Fibroblast of the aortic adventitia (primary cell): Measurements from ENCODE around the gene SH2D7. TPM values are rescaled to one million over a fixed set of nuclear protein-coding genes. Genes with fewer than 3 reads are reported as not detected.

Experiments
- DNase-seq: peaks from one replicate; pipeline ENCODE4 v3.0.0-alpha.2; 2010; ENCODE audit warnings: low read depth
- H3K4me3 ChIP-seq: 2 replicates; pipeline ENCODE4 v1.5.1; 2011; ENCODE audit warnings: low read depth, mild to moderate bottlenecking, control low read depth, low read length, moderate library complexity
- total RNA-seq: library from RNA; depleted of rRNA; stranded (reverse); fragments of >200 nt; gene quantifications from 2 replicates; pipeline ENCODE4 v1.2.3, GENCODE V29; 2012; ENCODE audit warnings: low replicate concordance
- TF ChIP-seq, protein P1 (sequence below): IDR thresholded peaks from 2 replicates; pipeline ENCODE4 v1.5.1; 2011; ENCODE audit warnings: mild to moderate bottlenecking, low read length, control low read depth, inconsistent platforms; ENCODE audit not compliant: insufficient read depth

SH2D7 gene
- total RNA-seq, 1 donor = not detected

DNA sequence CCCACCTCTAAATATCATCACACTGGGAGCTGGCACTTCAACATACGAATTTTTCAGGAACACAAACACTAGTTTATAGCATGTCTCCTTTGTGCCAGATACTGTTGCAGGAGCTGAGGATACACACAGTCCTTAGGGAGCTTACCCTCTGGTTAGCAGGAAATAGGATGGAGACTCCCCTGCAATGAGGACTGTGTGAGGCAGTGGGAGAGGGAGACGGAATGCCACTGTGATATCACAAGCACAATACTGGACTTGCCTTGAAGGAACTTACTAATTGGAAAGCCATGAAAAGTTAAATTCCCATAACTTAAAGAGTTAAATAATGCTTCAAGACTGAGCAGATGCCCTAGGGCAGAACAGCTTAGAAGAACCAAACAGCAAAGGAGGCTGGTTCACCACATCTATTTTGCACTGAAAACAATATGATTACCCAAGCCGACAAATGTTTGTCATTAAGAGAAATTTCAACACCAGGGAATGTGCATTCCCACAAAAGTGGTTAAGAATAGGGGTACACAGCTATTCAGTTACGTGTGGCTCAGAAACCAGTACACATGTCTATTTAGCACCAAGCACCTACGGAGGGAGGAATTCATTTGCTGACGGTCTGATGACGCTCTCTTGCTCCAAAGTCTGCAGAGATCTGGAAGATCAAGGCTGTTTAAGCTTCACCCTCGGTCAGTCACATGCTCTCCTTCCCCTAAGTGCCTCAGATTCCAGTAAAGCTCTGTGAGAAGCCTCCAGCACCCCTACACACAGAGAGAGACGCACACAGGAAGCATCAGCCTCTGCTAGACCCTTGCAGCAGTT is 20.1 kb upstream of the SH2D7 start:
- TF ChIP-seq, protein P1, sequence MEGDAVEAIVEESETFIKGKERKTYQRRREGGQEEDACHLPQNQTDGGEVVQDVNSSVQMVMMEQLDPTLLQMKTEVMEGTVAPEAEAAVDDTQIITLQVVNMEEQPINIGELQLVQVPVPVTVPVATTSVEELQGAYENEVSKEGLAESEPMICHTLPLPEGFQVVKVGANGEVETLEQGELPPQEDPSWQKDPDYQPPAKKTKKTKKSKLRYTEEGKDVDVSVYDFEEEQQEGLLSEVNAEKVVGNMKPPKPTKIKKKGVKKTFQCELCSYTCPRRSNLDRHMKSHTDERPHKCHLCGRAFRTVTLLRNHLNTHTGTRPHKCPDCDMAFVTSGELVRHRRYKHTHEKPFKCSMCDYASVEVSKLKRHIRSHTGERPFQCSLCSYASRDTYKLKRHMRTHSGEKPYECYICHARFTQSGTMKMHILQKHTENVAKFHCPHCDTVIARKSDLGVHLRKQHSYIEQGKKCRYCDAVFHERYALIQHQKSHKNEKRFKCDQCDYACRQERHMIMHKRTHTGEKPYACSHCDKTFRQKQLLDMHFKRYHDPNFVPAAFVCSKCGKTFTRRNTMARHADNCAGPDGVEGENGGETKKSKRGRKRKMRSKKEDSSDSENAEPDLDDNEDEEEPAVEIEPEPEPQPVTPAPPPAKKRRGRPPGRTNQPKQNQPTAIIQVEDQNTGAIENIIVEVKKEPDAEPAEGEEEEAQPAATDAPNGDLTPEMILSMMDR = no peak
- DNase-seq = peak; percentile 89

DNA sequence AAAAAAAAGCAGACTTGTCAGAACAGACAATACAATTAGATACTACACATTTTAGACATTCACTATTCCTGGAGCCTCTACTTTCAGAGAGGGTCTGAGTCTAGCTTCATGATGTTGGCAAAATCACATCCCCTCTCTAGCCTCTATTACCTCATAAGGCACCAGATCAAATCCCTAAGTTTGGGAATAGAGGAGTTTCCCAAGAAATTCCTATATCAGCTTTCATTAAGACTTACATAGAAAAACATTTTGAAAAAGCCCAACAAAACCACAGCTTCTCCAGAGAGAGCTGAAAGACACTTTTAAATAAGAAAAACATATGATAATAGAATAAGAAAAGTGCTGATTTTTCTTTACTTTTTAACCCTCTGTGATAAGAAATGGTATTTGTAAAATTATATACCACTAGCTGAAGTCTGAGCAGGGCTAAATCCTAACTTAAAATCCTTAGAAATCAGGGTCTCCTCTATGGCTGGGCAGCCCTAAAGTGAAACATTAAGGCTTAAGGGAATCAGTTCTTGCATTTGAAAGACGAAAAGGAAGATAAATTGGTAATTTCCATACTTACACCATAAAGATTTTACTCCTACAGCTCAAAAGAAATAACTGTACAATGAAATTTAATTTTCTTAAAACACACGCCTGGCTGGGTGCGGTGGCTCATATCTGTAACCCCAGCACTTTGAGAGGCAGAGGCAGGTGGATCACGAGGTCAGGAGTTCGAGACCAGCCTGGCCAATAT is 19.1 kb upstream of the SH2D7 start:
- peak; percentile 50 for DNase-seq
- no peak overlapping the region for H3K4me3 ChIP-seq
- TF ChIP-seq, protein P1 = no peak

More for the DNA sequence above, 20.1 kb upstream of the SH2D7 start:
- H3K4me3 ChIP-seq = peak overlapping the region; percentile 23

GRCh38 chr15:78075490-78076230 is 16.7 kb upstream of the SH2D7 start:
- TF ChIP-seq, protein P1 = no peak
- peak overlapping the region; percentile 91 for H3K4me3 ChIP-seq
- peak; percentile 93 for DNase-seq

DNA sequence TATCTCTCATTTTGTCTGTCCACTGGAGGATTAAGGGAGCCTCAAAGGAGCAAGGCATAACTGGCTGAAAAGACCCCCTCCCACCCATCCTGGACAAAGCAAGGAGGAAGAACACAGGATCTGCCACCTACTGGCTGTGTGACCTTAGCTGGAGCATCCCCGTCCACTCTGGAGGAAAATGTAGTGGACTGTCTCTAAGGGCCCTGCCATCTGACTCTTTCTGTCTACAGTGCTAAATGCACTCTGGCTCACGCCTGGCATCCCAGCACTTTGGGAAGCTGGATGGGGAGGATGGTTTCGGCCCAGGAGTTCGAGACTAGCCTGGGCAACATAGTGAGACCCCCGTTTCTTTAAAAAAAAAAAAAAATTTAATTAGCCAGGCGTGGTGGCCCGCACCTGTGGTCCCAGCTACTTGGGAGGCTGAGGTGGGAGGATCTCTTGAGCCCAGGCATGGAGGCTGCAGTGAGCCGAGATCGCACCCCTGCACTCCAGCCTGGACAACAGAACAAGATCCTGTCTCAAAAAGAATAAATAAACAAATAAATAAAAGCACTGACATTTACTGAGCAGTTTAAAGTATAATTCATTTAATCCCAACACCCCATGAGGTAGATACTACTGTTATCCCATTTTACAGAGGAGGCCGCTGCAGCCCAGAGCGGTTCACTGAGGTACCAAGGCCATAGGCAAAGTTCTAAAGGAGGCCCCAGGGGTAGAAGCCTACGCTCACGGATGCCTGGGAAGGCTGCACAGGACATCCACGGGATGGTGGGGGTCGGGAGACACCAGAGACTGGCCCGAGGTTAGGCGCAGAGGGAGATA is 15.9 kb upstream of the SH2D7 start:
- TF ChIP-seq, protein P1 = peak; percentile 24
- H3K4me3 ChIP-seq = peak overlapping the region; percentile 91
- DNase-seq = no peak

DNA sequence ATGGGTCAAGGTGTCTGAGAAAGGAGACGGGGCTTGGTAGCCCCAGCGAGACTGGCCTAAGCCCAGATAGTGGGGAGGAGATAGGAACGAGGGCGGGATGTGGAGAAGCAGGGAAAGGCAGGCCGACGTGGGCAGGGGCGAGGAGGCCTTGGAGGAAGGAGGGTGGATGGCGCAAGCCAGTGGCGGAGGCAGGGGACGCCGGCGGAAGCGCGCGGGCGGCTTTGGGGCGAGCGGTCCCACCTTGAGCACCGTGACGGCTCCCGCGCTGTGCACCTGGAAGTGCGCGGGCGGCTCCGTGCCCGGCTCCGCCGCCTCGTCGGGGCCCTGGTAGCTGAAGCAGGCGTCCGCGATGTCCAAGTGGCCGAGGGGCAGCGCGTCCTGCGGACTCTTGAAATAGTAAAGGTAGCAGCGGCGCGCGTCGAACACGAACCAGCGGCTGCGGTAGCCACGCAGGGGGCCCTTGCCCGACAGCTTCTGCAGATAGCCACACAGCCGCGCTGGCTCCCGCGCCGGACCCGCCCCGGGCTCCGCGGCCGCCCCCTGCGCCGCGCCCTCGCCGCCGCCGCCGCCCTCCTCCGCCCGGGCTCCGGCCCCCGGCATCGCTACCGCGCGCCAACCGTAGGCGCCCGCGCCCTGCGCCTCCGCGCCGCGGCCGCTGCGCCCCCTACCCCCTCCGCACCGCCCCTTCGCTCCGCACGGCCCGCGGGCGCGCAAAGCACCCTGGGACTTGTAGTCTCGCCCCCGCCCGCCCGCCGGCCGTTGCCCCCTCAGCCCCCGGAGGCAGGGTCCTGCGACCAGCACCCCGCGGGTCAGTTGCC is 15.1 kb upstream of the SH2D7 start, which contains the start of gene TBC1D2B:
TSS of gene TBC1D2B (minus strand) at position 659 of the 818 bp plus-strand sequence. CDS start at position 600, 59 bp downstream.
- TF ChIP-seq, protein P1 = no peak
- DNase-seq = peak; percentile 55
- peak within 1 kb of the TSS; percentile 91 for H3K4me3 ChIP-seq
